SKM-1 treated with dmso at 0.1 percent for 144 hours (cell line): ENCODE measurements around the gene LIG1.
A peak's percentile ranks its signal among the peaks of the same experiment; 100 is the strongest.

Experiments
- DNase-seq: peaks from one replicate; lab custom pipeline; 2025; ENCODE audit not compliant: unreplicated experiment; lab: John Stamatoyannopoulos, UW

The LIG1 gene

GRCh38 chr19:48182434-48182833, 12.3 kb upstream of the LIG1 start:
- no peak for DNase-seq

- DNase-seq, result no peak
Observed at GRCh38 chr19:48181505-48181904, 11.4 kb upstream of the LIG1 start.

DNA sequence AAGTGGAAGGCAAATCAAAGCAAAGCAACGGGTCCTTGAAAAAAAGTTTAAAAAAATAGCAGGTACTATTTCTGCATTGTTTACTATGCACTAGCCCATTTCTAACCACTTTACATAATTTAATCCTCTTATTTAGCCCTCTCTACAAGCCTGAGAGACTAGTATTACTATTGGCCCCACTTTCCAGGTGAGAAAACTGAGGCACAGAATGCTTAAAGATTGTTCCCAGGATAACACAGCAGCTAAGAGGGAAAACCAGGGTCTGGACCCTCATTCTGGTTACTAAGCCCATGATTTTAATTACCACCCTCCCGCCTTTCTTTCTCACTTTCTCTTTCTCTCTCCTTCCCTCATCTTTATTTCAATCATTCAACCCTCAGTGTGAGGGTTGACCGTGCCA, 6.1 kb upstream of the LIG1 start:
- no peak for DNase-seq

GRCh38 chr19:48175578-48175977, 5.4 kb upstream of the LIG1 start:
- DNase-seq, result peak; percentile 37

DNA sequence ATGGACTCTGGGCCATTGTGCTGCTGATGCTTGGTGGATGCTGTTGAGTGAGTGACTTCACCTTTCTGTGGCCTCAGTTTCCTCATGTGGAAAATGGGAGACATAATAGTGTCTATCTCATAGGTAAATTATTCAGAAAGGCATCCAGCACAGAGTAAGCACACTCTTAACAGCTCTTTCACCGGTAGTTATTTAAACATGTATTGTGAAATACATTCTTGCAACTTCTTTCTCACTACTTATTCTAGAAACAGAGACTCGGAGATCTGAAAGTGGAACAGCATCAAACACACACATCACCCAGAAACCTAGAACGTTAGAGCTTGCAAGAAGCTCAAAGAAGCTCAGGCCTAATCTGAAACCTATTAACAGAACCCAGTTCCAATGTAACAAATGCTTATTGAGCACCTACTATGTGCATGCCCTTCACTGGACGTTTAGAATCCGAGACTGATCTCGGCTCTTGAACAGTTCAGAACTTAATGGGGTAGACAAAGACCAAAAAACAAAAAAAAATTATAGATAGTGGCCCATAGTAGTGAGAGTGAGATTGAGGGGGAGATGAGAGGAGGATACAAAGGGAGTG, 4.4 kb upstream of the LIG1 start:
- DNase-seq, result no peak

GRCh38 chr19:48171710-48172109, 1.6 kb upstream of the LIG1 start:
- no peak for DNase-seq

- DNase-seq, result no peak
Observed at GRCh38 chr19:48170817-48171347, 738 bp upstream of the LIG1 start.

GRCh38 chr19:48169578-48169938, 586 bp downstream of the LIG1 start:
- no peak for DNase-seq

DNA sequence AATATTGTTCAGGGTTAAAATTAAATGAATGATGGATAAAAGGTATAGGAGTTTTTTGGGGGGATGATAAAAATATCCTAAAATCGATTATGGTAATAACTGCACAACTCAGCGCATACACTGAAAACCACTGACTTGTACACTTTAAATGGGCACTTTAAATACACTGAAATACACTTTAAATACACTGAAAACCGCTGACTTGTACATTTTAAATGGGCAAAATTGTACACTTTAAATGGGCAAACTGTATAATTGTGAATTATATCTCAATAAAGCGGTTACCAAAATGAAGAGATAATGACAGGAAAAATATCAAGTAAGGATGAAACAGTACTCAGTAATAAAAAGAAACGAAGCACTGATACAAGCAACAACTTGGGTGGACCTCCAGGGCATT, 1.5 kb downstream of the LIG1 start:
- no peak for DNase-seq

- DNase-seq, result no peak
Observed at GRCh38 chr19:48158210-48158790, 11.8 kb downstream of the LIG1 start.

- no peak for DNase-seq
Observed at GRCh38 chr19:48154003-48154402, 16.1 kb downstream of the LIG1 start.

DNA sequence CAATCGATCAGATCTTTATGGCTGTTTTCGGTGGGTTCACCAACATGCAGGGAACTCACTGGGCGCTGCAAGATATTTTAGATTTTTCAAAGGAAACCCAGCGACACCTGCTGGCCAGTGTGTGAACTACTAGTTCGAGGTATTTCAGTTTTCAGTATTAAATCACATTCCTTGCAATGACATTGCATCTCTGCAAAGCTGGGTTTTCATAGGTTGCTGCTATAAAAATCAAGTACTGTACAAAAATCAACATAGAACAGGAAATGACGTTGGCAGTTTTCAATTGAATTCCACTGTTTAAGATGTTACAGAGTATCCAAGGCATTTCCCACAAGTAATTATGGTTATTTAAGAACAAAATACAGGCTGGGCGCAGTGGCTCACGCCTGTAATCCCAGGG, 17.6 kb downstream of the LIG1 start:
- DNase-seq, result peak; percentile 25

- DNase-seq, result no peak
Observed at GRCh38 chr19:48149430-48149829, 20.7 kb downstream of the LIG1 start.

- DNase-seq, result no peak
Observed at GRCh38 chr19:48148576-48148975, 21.6 kb downstream of the LIG1 start.

DNA sequence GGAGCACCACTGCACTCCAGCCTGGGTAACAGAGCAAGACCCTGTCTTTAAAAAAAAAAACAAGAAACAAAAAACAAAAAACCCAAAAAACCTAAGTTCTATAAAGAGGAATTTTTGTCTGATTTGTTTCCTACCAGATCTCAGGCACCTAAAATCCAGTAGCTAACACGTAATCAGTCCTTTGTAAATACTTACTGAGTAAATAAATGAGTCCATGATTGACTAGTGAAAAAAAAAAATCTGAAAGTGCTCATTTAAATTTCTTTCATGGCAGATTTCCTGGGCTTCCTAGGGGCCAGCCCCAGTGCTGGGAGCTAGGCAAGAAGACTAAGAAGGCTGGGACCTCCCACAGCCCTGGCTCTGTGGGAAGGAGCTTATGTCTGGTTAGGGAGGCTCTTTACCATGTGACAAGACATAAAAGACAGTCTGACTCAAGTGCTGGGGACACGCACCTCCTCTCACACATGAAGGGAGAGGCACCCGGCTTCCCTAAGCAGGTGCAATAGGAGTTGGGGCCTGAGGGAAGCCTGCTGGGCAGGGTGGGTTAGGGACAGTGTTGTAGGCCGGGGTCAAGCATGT, 22.5 kb downstream of the LIG1 start:
- DNase-seq, result no peak

DNA sequence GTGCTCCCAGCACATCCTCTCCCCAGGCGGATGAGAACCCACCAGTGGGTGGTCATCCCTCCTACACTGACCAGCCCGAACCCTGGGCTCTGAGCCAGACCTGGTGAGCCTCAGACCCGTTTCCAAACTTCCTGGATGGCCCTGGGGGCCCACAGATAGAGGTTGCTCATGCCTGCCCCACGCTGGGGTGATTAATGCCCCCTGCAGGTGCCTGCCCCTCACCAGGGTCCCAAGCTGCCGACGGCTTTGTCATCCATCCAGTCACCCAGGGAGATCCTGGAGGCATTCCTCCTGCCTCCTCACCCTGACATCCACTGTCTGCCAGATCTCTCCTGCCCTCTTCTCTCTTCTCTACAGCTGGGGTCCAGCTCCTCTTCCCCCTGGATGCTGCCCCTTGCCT, 31.1 kb downstream of the LIG1 start:
- DNase-seq, result no peak

GRCh38 chr19:48137411-48137810, 32.7 kb downstream of the LIG1 start:
- DNase-seq, result no peak

DNA sequence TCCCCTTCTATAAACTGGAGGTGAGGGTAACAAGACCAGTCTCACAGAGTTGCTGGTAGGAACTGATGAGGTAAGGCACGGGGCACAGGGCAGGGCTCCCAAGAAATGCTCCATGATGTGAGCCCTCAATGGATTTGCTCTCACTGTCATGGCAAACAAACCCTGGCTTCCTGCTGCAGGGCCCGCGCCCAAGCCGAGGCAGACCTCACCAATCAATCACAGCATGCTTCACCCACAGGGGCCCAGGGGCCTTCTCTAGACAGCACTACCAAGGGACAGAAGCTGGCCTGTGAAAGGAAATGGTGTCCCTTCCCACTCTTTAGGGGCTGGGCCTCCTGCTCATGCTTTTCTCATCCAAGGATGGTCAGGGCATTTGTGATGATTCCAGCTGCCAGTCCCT, 33.6 kb downstream of the LIG1 start:
- DNase-seq, result no peak

DNA sequence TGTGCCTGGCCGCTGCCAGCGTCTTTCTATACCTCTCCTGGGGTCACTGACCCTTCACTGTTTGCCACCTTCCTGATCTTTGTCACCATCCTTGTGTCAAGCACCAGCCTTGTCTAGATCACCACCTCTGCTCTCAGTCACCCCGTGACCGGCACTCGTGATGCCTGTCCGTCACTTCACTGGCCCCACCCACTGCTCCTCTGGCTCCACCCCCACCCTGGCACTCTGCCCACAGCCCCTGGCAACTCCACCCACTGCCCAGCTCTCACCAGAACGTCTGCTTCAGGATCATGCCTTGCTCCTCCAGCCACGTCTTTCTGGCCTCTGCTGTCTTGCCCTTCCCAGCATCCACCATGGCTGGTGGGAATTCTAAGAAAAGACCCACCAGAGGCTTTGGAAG, 34.7 kb downstream of the LIG1 start:
- DNase-seq, result no peak

DNA sequence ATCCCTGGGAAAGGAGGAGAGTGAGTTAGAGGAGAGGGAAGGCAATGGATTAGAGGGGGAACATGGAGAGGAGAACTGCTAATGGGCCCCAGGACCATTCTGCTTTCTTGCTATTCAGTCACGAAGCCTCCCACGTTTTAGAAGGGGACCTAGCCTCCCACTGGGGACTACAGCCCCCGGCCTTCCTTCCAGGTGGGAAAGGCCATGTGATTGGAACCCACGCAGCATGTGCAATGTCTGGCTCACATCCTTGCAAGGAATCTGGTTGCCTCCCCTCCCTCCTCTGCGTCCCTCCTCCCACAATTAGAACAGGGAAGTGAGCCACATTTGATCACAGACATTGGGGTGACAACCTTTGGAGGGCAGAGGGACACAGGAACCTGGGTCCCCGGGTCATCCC, 37.0 kb downstream of the LIG1 start:
- no peak for DNase-seq

DNA sequence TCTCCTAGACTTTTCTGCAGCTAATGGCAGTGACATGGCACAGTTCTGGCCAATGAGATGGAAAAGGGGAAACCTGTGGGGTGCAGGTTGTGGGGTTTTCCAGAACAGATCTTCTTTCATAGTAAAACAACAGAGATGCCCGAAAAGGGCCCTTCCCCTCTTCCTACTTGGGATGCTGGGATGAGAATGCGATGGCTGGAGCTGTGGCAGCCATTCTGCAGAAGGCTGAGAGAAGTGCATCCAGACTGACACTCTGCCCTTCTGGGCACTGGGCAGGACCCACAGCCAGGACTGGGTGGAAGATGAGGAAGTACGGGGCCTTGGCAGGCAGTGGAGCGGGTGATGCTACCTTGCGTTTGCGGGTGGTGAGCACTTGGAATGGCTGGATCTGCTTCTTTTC, 42.6 kb downstream of the LIG1 start:
- DNase-seq, result no peak

DNA sequence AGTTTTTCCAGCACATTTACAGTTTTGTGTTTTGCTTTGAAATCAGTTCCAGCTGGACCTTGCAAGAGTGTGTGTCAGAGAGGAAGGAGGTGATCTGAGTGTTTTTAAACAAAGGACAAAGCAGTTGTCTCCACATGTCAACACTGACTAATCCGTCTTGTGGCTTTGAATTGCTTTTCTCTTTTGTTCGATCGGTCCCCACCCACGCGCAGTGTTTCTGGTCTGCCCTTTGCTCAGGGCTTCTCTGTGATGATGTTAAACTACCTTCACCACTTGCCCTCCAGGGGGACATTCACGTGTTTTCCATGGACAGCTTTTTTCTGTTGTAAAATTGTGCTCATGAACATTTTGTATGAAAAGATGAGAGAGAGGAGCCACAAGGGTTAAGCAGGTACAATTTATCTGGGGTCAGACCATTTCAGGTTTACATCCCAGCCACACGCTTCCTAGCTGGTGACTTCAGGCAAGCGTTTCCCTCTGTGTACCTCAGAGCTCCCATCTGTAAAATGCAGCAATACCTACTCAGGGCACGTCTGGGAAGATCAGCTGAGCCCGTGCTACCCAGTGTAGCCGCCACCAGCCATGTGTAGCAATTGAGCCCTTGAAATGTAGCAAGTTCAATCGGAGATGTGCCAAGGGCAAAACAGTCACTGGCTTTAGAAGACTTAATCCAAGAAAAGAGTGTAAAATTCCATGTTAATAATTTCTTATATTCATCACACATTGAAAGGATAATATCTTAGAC, 46.1 kb downstream of the LIG1 start:
- no peak for DNase-seq
